Activated T-helper 9 cell treated with anti-CD3 and anti-CD28 coated beads, Interleukin-2, amount 50 U/mL, for 16 hours (primary cell): ENCODE data around the gene RNF115.
"Not testable (repeated sequence)": the region's sequence is repeated elsewhere in the genome, so short reads cannot be mapped to it uniquely, and the experiment has no call there.

Source experiments
- DNase-seq: peaks from one replicate; pipeline ENCODE4 v3.0.0-alpha.2; 2020; ENCODE audit warnings: low read depth

Gene RNF115

DNA sequence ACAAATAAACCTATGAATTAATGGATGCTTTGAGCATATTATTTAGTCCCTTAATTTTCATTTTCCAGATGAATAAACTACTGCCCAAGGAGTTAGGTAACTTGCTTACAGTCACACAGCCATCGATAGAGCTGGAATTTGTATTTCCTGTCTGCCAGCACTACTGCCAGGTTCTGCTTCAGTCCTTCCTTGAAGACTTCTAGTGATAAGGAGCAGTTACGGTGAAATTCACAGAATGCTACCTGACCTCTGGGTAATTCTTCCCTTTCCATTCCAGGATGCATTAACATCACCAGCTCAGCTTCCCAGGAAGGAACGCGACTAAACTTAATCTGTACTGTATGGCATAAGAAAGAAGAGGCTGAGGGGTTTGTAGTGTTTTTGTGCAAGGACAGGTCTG, 93.4 kb downstream of the RNF115 start:
- DNase-seq, result no peak

DNA sequence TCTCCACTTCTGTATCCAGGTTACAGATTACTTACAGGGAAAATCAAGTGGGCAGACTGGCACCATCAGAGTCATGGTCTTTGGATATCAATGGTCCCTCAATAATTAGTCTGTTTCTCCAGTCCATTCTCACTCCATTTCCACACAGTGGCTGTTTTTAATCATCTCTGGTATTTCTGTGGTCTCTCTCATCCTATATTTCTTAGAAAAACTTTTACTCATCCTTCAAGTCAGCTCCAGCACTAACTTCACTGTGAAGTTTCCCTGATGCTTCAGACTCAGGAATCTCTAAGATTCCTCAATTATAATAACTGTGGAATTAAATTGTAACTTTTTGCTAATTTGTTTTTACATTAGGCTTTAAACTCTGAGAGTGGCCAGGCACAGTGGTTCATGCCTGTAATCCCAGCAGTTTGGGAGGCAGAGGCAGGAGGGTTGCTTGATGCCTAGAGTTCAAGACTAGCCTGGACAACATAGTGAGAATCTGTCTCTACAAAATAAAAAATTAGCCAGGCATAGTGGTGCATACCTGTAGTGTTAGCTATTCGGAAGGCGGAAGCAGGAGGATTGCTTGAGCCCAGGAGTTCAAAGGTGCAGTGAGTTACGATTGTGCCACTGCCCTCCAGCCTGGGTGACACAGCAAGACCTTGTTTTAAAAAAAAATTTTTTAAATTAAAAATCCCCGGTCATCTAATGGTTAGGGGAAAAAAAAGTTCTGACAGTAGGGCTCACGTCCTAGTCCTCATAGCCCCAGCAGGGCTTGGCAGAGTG, 94.0 kb downstream of the RNF115 start:
- no peak for DNase-seq

DNA sequence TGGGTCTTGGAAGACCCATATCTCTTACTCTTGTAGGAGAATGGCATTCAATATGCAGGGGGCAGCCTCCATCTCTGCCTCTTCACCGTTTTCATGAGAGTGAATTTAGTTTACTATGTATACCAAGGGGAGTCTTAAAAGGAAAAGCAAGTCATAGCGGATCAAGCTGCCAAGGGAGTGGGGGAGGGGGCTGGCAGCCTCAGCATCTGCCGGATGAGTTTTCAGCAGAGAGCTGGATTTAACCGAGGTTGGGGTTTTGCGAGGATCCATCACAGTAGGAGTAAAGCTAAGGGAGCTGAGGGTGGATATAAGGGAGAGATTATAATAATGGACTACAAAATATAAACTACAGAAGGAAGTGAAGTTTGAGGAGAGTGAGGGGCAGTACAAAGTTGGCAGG, 94.7 kb downstream of the RNF115 start:
- no peak for DNase-seq

GRCh38 chr1:145726193-145726592, 97.7 kb downstream of the RNF115 start:
- not testable (repeated sequence) for DNase-seq

DNA sequence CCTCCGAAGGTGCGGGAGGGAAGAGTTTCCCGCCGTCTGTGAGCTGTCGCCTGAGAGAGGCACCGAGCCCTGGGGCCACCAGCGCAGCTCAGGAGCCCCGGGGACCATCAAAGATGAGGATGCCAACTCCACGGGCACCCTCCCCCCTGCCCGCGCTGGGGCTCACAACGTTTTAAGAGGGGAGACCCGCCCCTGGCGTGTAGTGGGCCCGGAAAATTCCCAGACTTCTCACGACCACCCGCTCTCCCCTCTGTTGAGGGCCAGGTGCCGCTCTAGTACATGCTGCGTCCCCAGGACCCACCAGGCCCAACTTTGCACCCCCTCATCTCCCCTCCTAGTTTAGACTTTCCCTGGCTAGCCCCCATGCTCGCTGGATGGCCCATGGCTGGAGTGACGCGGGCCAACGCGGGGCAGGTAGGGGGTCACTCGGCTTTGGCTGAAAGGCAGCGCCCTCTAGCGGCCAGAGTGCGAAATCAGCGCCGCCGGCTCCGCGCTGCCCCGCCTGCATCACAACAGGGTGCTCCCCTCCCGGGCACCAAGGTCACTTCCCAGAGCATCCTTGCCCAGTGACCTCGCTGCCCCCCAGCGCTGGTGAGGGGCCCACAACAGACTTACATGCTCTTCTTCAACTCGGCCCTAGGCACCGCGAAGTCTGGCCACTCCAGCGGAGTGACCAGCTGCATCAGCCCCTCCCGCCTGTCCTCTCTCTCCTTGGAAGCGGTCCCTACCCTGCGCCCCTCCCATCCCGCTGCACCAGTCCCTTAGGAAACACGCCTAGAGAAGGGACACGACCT, 102.8 kb downstream of the RNF115 start:
- peak; percentile 54 for DNase-seq

DNA sequence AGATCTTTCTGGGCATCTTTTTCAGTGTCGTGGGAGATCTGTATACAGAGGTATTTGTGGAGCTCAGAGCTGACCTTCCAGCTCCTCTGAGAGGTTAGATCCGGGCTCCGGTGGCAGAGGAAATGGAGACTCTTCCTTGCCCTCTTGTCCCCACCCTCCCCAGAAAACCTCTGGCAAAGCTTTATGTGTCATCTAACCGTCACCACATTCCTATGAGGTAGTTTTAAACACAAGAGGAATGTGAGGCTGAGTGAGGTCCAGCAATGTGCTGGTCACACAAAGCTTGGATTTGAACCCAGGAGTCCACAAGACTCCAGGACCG, 103.4 kb downstream of the RNF115 start:
- no peak for DNase-seq

GRCh38 chr1:145719230-145720079, 104.4 kb downstream of the RNF115 start, which contains the start of gene CD160:
Gene CD160 (plus strand): TSS chr1:145719499. CDS start chr1:145728328, 8,829 bp downstream.
- DNase-seq, result no peak

GRCh38 chr1:145718465-145718864, 105.4 kb downstream of the RNF115 start:
- DNase-seq, result not testable (repeated sequence)

DNA sequence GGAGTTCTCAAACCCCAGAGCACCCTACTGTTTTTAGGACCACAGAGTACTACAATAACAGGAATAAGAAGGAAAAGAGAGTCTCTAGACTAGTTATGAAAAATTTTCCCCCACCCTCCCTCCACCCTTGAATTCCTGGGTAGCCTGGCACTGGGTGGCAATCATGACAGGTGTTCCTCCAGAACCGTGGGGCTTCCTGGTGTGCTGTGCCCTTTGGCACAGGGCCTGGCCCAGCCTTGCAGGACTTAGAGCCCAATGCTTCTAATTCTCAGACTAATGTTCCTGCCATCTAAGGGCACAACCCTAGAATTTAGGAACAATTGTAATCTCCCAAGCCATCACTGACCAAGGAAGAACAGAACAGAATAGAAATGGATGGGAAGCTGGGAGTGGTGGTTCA, 106.1 kb downstream of the RNF115 start:
- no peak for DNase-seq

DNA sequence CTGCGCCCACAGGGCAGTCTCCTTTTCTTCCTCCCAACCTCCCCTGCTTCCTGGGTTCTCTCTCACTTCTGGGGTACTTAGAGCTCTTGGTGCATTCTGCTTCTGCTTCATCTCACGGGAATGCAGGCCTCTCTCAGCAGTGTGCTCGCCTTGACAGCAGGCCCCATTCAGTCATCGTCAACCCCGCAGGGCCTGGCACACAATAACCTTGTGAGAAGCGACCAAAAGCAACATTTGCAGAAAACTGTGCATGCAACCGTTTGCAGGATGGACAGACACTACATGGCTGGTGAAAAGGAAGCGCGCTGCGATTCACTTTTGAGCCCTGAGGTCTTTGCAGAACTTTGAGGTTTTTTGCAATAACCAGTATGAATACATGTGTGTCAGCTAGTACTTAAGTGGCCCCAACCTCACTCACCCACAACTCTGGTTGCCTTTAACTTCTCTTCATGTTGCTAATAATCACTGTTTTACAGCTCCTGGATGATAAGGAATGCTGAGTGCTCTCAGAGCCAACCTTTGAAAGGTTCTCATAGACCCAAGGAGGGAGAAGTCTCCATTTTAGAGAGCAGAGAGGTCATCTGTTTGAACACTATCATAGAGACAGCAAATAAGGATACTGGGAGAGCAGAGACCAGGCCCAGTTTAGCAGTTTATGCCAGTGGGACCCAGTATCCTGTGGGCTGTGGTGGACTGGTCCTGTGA, 107.1 kb downstream of the RNF115 start:
- DNase-seq, result no peak

DNA sequence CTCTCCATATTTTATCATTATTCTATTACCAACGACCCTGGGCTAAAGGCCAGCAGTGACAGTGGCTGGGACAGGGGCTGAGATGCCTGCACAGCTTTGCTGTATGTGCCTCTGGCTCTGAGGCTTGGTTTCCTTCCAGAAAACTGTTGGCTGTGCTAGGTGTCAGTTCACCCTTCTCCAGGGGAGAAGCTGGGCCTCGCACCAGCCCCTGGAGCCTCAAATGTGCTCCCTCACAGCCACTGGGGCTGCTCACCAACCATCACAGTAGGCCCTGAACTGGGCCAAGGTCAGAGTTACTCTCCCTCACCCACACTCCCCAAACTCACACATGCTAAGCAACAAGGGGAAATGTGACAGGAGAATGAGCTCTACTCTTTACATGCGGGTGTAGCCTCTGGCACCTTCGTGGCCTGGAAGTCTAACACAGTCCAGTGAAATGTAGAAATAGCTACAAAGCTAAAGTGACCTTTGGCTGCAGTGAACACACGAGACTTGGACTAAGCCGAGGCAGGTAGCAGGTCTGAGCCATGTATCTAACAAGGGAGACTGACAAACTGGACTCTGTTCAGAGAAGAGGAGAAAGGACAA, 109.3 kb downstream of the RNF115 start:
- no peak for DNase-seq

GRCh38 chr1:145711213-145711651, 112.7 kb downstream of the RNF115 start:
- no peak for DNase-seq

GRCh38 chr1:145710291-145711027, 113.4 kb downstream of the RNF115 start:
- DNase-seq, result no peak

DNA sequence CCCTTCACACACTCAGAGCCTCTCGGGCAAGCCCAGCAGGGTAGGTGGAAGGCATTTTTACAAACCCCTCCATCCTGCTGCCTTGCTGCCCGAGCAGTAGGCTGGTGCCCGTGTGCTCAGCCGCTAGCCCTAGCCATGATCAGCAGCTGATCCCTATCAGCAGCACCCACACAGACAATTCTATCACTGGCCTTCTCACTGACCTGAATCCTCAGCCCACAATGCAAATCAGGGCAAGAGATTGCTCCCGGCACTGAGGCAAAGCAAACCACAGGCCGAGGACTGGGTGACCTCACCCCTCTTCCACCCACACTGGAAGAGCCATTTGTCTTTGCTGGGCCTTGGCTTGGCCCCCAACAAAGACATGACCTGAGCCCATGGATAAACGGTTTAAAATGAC, 115.8 kb downstream of the RNF115 start:
- no peak for DNase-seq

GRCh38 chr1:145707183-145707867, 116.6 kb downstream of the RNF115 start, which contains the start of gene PDZK1:
Gene PDZK1 (minus strand): TSS chr1:145707368. CDS start chr1:145688021, 19,347 bp downstream.
- DNase-seq, result no peak

DNA sequence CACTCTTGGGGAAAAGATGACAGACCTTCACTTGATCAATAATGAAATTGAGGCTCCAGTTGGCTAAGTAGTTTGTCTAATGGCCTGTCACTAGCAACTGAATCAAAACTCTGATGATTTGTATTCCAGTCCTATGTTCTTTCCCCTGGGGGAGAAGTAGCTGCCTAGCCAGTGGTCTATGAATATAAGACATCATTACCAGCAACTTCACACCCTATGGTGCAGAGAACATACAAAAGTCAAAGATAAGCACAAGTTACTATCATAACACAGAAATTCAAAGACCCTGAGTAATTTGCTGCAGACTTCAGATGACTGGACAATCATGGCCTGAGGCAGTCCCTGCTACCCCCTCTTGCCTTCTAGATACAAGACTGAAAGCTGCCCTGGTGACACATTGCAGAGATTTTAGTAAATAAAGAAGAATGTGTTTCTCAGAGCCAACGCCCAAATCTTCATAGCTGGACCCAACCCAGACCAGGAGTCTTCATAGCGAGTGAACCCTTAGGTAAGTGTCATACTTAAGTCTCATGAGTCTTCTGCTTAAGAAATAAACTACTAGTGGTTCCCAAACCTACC, 117.7 kb downstream of the RNF115 start:
- DNase-seq, result no peak

DNA sequence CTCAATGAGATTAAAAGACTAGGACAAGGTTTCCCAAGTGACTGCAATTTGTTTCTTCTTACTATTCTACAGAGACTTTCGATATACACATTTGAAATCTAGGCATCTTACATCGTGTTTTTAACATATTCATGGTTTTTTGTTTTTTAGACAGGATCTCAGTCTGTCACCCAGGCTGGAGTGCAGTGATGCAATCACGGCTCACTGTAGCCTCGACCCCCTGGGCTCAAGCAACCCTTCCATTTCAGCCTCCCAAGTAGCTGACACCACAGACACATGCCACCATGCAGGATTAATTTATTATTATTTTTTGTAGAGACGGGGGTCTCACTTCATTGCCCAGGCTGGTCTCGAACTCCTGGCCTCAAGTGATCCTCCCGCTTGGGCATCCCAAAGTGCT, 118.3 kb downstream of the RNF115 start:
- no peak for DNase-seq

- DNase-seq, result no peak
Observed at GRCh38 chr1:145702826-145703225, 121.1 kb downstream of the RNF115 start.

DNA sequence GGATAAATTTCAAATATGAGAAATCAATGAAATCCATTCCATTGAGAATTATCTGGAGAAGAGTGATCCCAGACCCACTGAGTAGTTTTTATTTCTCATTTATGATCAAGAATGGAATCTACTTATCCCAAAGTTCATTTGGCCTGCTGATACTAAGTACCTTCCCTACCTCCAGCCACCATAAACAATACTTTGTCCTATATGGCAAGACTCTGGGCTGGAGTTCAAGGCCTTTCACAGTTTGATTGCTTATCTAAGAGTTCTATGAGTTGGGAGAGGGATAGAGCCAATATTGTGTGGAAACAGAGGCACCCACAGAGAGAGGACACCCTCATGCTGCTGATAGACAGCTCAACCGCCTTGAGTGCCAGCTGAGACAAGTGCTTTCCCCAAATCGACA, 121.8 kb downstream of the RNF115 start:
- no peak for DNase-seq
